Ishikawa (cell line): Measurements from ENCODE around the gene CFAP77.

ENCODE experiments used
- CEBPB ChIP-seq: IDR thresholded peaks from 2 replicates; pipeline ENCODE4 v1.6.1; 2012
- CREB1 ChIP-seq: IDR thresholded peaks from 2 replicates; pipeline ENCODE4 v1.6.1; 2012; ENCODE audit warnings: low read depth
- EGR1 ChIP-seq: IDR thresholded peaks from 2 replicates; pipeline ENCODE4 v1.6.1; 2012
- EP300 ChIP-seq: IDR thresholded peaks from 2 replicates; pipeline ENCODE4 v1.6.1; 2012; ENCODE audit warnings: borderline replicate concordance
- FOXM1 ChIP-seq: IDR thresholded peaks from 2 replicates; pipeline ENCODE4 v1.6.1; 2012; ENCODE audit warnings: low read depth, borderline replicate concordance
- MAX ChIP-seq: IDR thresholded peaks from 2 replicates; pipeline ENCODE4 v1.6.1; 2012
- NFIC ChIP-seq: IDR thresholded peaks from 2 replicates; pipeline ENCODE4 v1.6.1; 2012
- RAD21 ChIP-seq: IDR thresholded peaks from 2 replicates; pipeline ENCODE4 v1.6.1; 2012; ENCODE audit warnings: low read depth
- REST ChIP-seq: IDR thresholded peaks from 2 replicates; pipeline ENCODE4 v1.6.1; 2012; ENCODE audit warnings: low read depth, mild to moderate bottlenecking
- TAF1 ChIP-seq: IDR thresholded peaks from 2 replicates; pipeline ENCODE4 v1.6.1; 2012; ENCODE audit warnings: low read depth, mild to moderate bottlenecking
- TCF12 ChIP-seq: IDR thresholded peaks from 2 replicates; pipeline ENCODE4 v1.6.1; 2012; ENCODE audit warnings: low read depth
- TEAD4 ChIP-seq: IDR thresholded peaks from 2 replicates; pipeline ENCODE4 v1.6.1; 2012
- USF1 ChIP-seq: IDR thresholded peaks from 2 replicates; pipeline ENCODE4 v1.6.1; 2012
- YY1 ChIP-seq: IDR thresholded peaks from 2 replicates; pipeline ENCODE4 v1.6.1; 2012; ENCODE audit warnings: low read depth
- ZBTB7A ChIP-seq: IDR thresholded peaks from 2 replicates; pipeline ENCODE4 v1.6.1; 2012; ENCODE audit warnings: low read depth

CFAP77 gene

GRCh38 chr9:132514821-132515220, 104.8 kb downstream of the CFAP77 start:
- TF ChIP-seq EGR1: no peak
- no peak for TF ChIP-seq ZBTB7A
- TF ChIP-seq REST: no peak
- TF ChIP-seq NFIC: no peak
- no peak for TF ChIP-seq MAX
- no peak for TF ChIP-seq RAD21
- TF ChIP-seq USF1: no peak
- no peak for TF ChIP-seq TCF12
- TF ChIP-seq TEAD4: no peak
- no peak for TF ChIP-seq EP300
- no peak for TF ChIP-seq TAF1
- no peak for TF ChIP-seq CEBPB
- TF ChIP-seq CREB1: no peak
- no peak for TF ChIP-seq YY1
- TF ChIP-seq FOXM1: no peak

GRCh38 chr9:132516301-132516700, 106.3 kb downstream of the CFAP77 start:
- TF ChIP-seq TEAD4 (no peak), NFIC (no peak), CEBPB (no peak), ZBTB7A (no peak)

GRCh38 chr9:132516911-132517310, 106.9 kb downstream of the CFAP77 start:
- TF ChIP-seq FOXM1 (no peak), USF1 (no peak), TCF12 (no peak), EP300 (no peak), CREB1 (no peak), RAD21 (no peak), EGR1 (no peak), YY1 (no peak), TAF1 (no peak), MAX (no peak), ZBTB7A (no peak), CEBPB (no peak)

- TF ChIP-seq ZBTB7A: no peak
- no peak for TF ChIP-seq TCF12
- no peak for TF ChIP-seq USF1
- no peak for TF ChIP-seq FOXM1
- no peak for TF ChIP-seq RAD21
- no peak for TF ChIP-seq TAF1
- TF ChIP-seq REST: no peak
- no peak for TF ChIP-seq TEAD4
- no peak for TF ChIP-seq EP300
- TF ChIP-seq NFIC: no peak
- no peak for TF ChIP-seq YY1
- TF ChIP-seq EGR1: no peak
- TF ChIP-seq CEBPB: no peak
- TF ChIP-seq MAX: no peak
These were observed 108.0 kb downstream of the CFAP77 start for GRCh38 chr9:132517815-132518550.

- no peak for TF ChIP-seq REST
- no peak for TF ChIP-seq ZBTB7A
- no peak for TF ChIP-seq TAF1
These were observed 108.6 kb downstream of the CFAP77 start for GRCh38 chr9:132518626-132519025.
